ENCODE measurements around the gene PPFIBP2.

PPFIBP2 gene

GRCh38 chr11:7593481-7593880, 79.7 kb downstream of the PPFIBP2 start:
- in situ Hi-C loops (cut with HindIII; ENCODE audit: low sequenced_read_pairs), result no loop called here
- H3K4me3 ChIP-seq (ENCODE audit: low read depth, low read length), result no peak overlapping the region
- DNase-seq (ENCODE audit: low read depth), result no peak
- no peak for TF ChIP-seq CTCF (IDR thresholded peaks at IDR 0.05; ENCODE audit: low read depth, low read length, missing control alignments)

GRCh38 chr11:7595016-7595866, 81.4 kb downstream of the PPFIBP2 start:
- DNase-seq (ENCODE audit: low read depth), result no peak
- no peak overlapping the region for H3K4me3 ChIP-seq (ENCODE audit: low read depth, low read length)
- in situ Hi-C loops (cut with HindIII; ENCODE audit: low sequenced_read_pairs), result no loop called here
- no peak for TF ChIP-seq CTCF (IDR thresholded peaks at IDR 0.05; ENCODE audit: low read depth, low read length, missing control alignments)

GRCh38 chr11:7595951-7596350, 82.2 kb downstream of the PPFIBP2 start:
- H3K4me3 ChIP-seq (ENCODE audit: low read depth, low read length), result no peak overlapping the region
- no peak for DNase-seq (ENCODE audit: low read depth)
- no peak for TF ChIP-seq CTCF (IDR thresholded peaks at IDR 0.05; ENCODE audit: low read depth, low read length, missing control alignments)
- in situ Hi-C loops (cut with HindIII; ENCODE audit: low sequenced_read_pairs), result no loop called here

- TF ChIP-seq CTCF (IDR thresholded peaks at IDR 0.05; ENCODE audit: low read depth, low read length, missing control alignments), result no peak
- in situ Hi-C loops (cut with HindIII; ENCODE audit: low sequenced_read_pairs), result no loop called here
- no peak for DNase-seq (ENCODE audit: low read depth)
- no peak overlapping the region for H3K4me3 ChIP-seq (ENCODE audit: low read depth, low read length)
Measured at GRCh38 chr11:7596975-7597391, 83.2 kb downstream of the PPFIBP2 start.

GRCh38 chr11:7597620-7598019, 83.8 kb downstream of the PPFIBP2 start:
- no peak overlapping the region for H3K4me3 ChIP-seq (ENCODE audit: low read depth, low read length)
- no peak for TF ChIP-seq CTCF (IDR thresholded peaks at IDR 0.05; ENCODE audit: low read depth, low read length, missing control alignments)
- no peak for DNase-seq (ENCODE audit: low read depth)
- in situ Hi-C loops (cut with HindIII; ENCODE audit: low sequenced_read_pairs), result no loop called here

GRCh38 chr11:7599209-7599608, 85.4 kb downstream of the PPFIBP2 start:
- in situ Hi-C loops (cut with HindIII; ENCODE audit: low sequenced_read_pairs), result no loop called here
- TF ChIP-seq CTCF (IDR thresholded peaks at IDR 0.05; ENCODE audit: low read depth, low read length, missing control alignments), result no peak
- no peak for DNase-seq (ENCODE audit: low read depth)
- H3K4me3 ChIP-seq (ENCODE audit: low read depth, low read length), result no peak overlapping the region
